Aorta (tissue), 5 donors: ENCODE results near the gene SLC19A1. TPM values are rescaled to one million over a fixed set of nuclear protein-coding genes. Genes with fewer than 3 reads are reported as not detected.

Source experiments
- ATAC-seq: fragments of 200-7000 bp; cut with Tn5 transposase; one replicate; pipeline ENCODE4 v1.9.1; 2022; ENCODE audit warnings: moderate library complexity; ENCODE audit not compliant: low FRiP score
- DNase-seq, 2 donors: peaks; one replicate each; pipeline ENCODE4 v3.0.0-alpha.2; 2020
- H3K27ac ChIP-seq, 2 donors: one replicate each; pipeline ENCODE4 v1.5.1; 2013; ENCODE audit warnings: low read length in 2 of 2, mild to moderate bottlenecking in 2 of 2, moderate library complexity in 2 of 2, control low read depth in 1 of 2, inconsistent platforms in 1 of 2, low read depth in 1 of 2
- H3K27me3 ChIP-seq, 2 donors: one replicate each; pipeline ENCODE4 v1.6.1; 2013; ENCODE audit warnings: control low read depth in 1 of 2, low read length in 1 of 2, mild to moderate bottlenecking in 1 of 2, moderate library complexity in 1 of 2; ENCODE audit not compliant: insufficient read depth in 2 of 2, control insufficient read depth in 1 of 2
- H3K36me3 ChIP-seq, 2 donors: one replicate each; pipeline ENCODE4 v1.6.1; 2013; ENCODE audit warnings: control low read depth in 1 of 2, low read length in 1 of 2, mild to moderate bottlenecking in 1 of 2; ENCODE audit not compliant: insufficient read depth in 2 of 2, control insufficient read depth in 1 of 2
- H3K4me1 ChIP-seq, 2 donors: one replicate each; pipeline ENCODE4 v1.6.1; 2013; ENCODE audit warnings: low read length in 2 of 2, control low read depth in 1 of 2, mild to moderate bottlenecking in 1 of 2, moderate library complexity in 1 of 2; ENCODE audit not compliant: insufficient read depth in 2 of 2, control insufficient read depth in 1 of 2
- H3K4me3 ChIP-seq, 2 donors: one replicate each; pipeline ENCODE4 v1.5.1; 2013; ENCODE audit warnings: low read length in 2 of 2, control low read depth in 1 of 2, mild to moderate bottlenecking in 1 of 2
- H3K9me3 ChIP-seq: one replicate; pipeline ENCODE4 v1.6.1; 2013; ENCODE audit warnings: mild to moderate bottlenecking, low read length; ENCODE audit not compliant: control insufficient read depth
- WGBS, 2 donors: extraction: QIAGEN DNeasy Blood & Tissue Kit; methylation state at CpG; one replicate each; pipeline ENCODE4 v1.1.7; 2013; 5-methylcytosine and 5-hydroxymethylcytosine counted together
- intact Hi-C, 2 donors: fragments of 100-400 bp; cut with DNase I; formaldehyde crosslinking; loops; one replicate each; pipeline versions ENCODE4 v1.14.2 to v1.15.0; 2022
- polyA plus RNA-seq, 2 donors: library from polyadenylated mRNA; stranded (reverse); fragments of 200-250 nt; gene quantifications; one replicate each; pipeline ENCODE4 v1.2.3, GENCODE V29; 2013
- total RNA-seq, 2 donors: library from RNA; stranded (reverse); fragmentation: NEBNext Ultra II Directional; extraction: Animal tissue kit (Norgen Biotek cat#: 25700); gene quantifications; one replicate each; pipeline ENCODE4 v1.2.1, GENCODE V29; 2021
- donor health status: healthy with polysubstance abuse.
- donor health status: Bipolar disorder and iron deficiency.
- donor health status: DM: no; HTN: no; CAD: no.
- donor health status: DM: no; HTN: no; CAD: no.
- donor health status: DM: yes; HTN: yes; CAD: no.

SLC19A1 gene
- total and polyA plus RNA-seq, 4 donors = 4.5 to 32.5 (median 7.3) TPM

GRCh38 chr21:45578811-45579381, 36.7 kb upstream of the SLC19A1 start:
- H3K27ac ChIP-seq = no peak overlapping the region
- WGBS, 2 donors = 93 to 94% methylated on average over 18 to 21 of the region's 21 CpGs
- intact Hi-C loops = no loop called here
- H3K4me1 ChIP-seq = no peaks in the 10 kb centered on the region
- no peaks in the 10 kb centered on the region for H3K27me3 ChIP-seq
- ATAC-seq (no peak), DNase-seq (peak in 1 of 2 donors; percentile 70)
- peaks cover 1% of the 10 kb centered on the region for H3K9me3 ChIP-seq
- H3K4me3 ChIP-seq = no peak overlapping the region
- no peaks in the 10 kb centered on the region for H3K36me3 ChIP-seq

- H3K27me3 ChIP-seq = no peaks in the 10 kb centered on the region
- H3K9me3 ChIP-seq = no peaks in the 10 kb centered on the region
- H3K27ac ChIP-seq = no peak overlapping the region
- H3K4me1 ChIP-seq = no peaks in the 10 kb centered on the region
- no peaks in the 10 kb centered on the region for H3K36me3 ChIP-seq
- intact Hi-C loops = no loop called here
- DNase-seq (peak in 1 of 2 donors; percentile 72), ATAC-seq (no peak)
- H3K4me3 ChIP-seq = no peak overlapping the region
- 84 to 86% methylated on average over 21 of the region's 21 CpGs for WGBS, 2 donors
Measured at GRCh38 chr21:45578176-45578801, 36.0 kb upstream of the SLC19A1 start.

- WGBS, 2 donors = 86 to 88% methylated on average over 12 of the region's 12 CpGs
- H3K27me3 ChIP-seq = no peaks in the 10 kb centered on the region
- H3K9me3 ChIP-seq = no peaks in the 10 kb centered on the region
- no peaks in the 10 kb centered on the region for H3K4me1 ChIP-seq
- peak in 1 of 2 donors; percentile 60 for DNase-seq
- no peak for ATAC-seq
- H3K36me3 ChIP-seq = no peaks in the 10 kb centered on the region
- intact Hi-C loops = no loop called here
- no peak overlapping the region for H3K4me3 ChIP-seq
- H3K27ac ChIP-seq = no peak overlapping the region
Measured at GRCh38 chr21:45577801-45578175, 35.5 kb upstream of the SLC19A1 start.

- H3K9me3 ChIP-seq = no peaks in the 10 kb centered on the region
Measured at GRCh38 chr21:45576838-45577737, 34.8 kb upstream of the SLC19A1 start.

GRCh38 chr21:45575993-45576837, 34.0 kb upstream of the SLC19A1 start:
- no peak overlapping the region for H3K27ac ChIP-seq
- H3K4me1 ChIP-seq = no peaks in the 10 kb centered on the region
- H3K4me3 ChIP-seq = no peak overlapping the region
- DNase-seq = peak in 1 of 2 donors; percentile 64
- 89% methylated on average over 21 of the region's 21 CpGs for WGBS, 2 donors
- H3K27me3 ChIP-seq = no peaks in the 10 kb centered on the region
- H3K36me3 ChIP-seq = no peaks in the 10 kb centered on the region
- H3K9me3 ChIP-seq = no peaks in the 10 kb centered on the region
- intact Hi-C loops = no loop called here
- ATAC-seq = no peak

More at GRCh38 chr21:45576838-45577737, 34.8 kb upstream of the SLC19A1 start:
- WGBS, 2 donors = 82 to 85% methylated on average over 24 of the region's 24 CpGs
- Histone ChIP-seq H3K27ac (no peak overlapping the region), H3K4me1 (no peaks in the 10 kb centered on the region), H3K36me3 (no peaks in the 10 kb centered on the region), H3K27me3 (no peaks in the 10 kb centered on the region), H3K4me3 (no peak overlapping the region)
- intact Hi-C loops = no loop called here
- DNase-seq = peak in 1 of 2 donors; percentile 61
- ATAC-seq = no peak

- H3K36me3 ChIP-seq = no peaks in the 10 kb centered on the region
- 88 to 89% methylated on average over 26 of the region's 26 CpGs for WGBS, 2 donors
- H3K27ac ChIP-seq = no peak overlapping the region
- H3K27me3 ChIP-seq = no peaks in the 10 kb centered on the region
- intact Hi-C loops = no loop called here
- H3K4me1 ChIP-seq = no peaks in the 10 kb centered on the region
- DNase-seq (peak; percentile 24 to 51), ATAC-seq (no peak)
- H3K4me3 ChIP-seq = no peak overlapping the region
- H3K9me3 ChIP-seq = no peaks in the 10 kb centered on the region
Measured at GRCh38 chr21:45575304-45575992, 33.2 kb upstream of the SLC19A1 start.

- Histone ChIP-seq H3K9me3 (no peaks in the 10 kb centered on the region), H3K27ac (no peak overlapping the region), H3K27me3 (no peaks in the 10 kb centered on the region), H3K4me3 (no peak overlapping the region), H3K4me1 (no peaks in the 10 kb centered on the region), H3K36me3 (no peaks in the 10 kb centered on the region)
- 81 to 84% methylated on average over 14 of the region's 14 CpGs for WGBS, 2 donors
- intact Hi-C loops = no loop called here
- ATAC-seq = no peak
- peak in 1 of 2 donors; percentile 55 for DNase-seq
Measured at GRCh38 chr21:45574691-45575090, 32.5 kb upstream of the SLC19A1 start.

- no peaks in the 10 kb centered on the region for H3K36me3 ChIP-seq
- H3K9me3 ChIP-seq = no peaks in the 10 kb centered on the region
- H3K4me1 ChIP-seq = no peaks in the 10 kb centered on the region
- H3K4me3 ChIP-seq = no peak overlapping the region
- intact Hi-C loops = no loop called here
- H3K27me3 ChIP-seq = no peaks in the 10 kb centered on the region
- DNase-seq = peak in 1 of 2 donors; percentile 55
- ATAC-seq = no peak
- WGBS, 2 donors = 87 to 89% methylated on average over 25 of the region's 25 CpGs
- H3K27ac ChIP-seq = no peak overlapping the region
Measured at GRCh38 chr21:45574081-45574501, 31.9 kb upstream of the SLC19A1 start.
